NCI-H2029 treated with DMSO at 0.1 percent for 48 hours (cell line): ENCODE results near the gene HRC.
"Not testable (repeated sequence)": the region's sequence is repeated elsewhere in the genome, so short reads cannot be mapped to it uniquely, and the experiment has no call there.

Experiments used
- DNase-seq: peaks from one replicate; lab custom pipeline; 2025; lab: John Stamatoyannopoulos, UW

HRC gene, protein sequence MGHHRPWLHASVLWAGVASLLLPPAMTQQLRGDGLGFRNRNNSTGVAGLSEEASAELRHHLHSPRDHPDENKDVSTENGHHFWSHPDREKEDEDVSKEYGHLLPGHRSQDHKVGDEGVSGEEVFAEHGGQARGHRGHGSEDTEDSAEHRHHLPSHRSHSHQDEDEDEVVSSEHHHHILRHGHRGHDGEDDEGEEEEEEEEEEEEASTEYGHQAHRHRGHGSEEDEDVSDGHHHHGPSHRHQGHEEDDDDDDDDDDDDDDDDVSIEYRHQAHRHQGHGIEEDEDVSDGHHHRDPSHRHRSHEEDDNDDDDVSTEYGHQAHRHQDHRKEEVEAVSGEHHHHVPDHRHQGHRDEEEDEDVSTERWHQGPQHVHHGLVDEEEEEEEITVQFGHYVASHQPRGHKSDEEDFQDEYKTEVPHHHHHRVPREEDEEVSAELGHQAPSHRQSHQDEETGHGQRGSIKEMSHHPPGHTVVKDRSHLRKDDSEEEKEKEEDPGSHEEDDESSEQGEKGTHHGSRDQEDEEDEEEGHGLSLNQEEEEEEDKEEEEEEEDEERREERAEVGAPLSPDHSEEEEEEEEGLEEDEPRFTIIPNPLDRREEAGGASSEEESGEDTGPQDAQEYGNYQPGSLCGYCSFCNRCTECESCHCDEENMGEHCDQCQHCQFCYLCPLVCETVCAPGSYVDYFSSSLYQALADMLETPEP

DNA sequence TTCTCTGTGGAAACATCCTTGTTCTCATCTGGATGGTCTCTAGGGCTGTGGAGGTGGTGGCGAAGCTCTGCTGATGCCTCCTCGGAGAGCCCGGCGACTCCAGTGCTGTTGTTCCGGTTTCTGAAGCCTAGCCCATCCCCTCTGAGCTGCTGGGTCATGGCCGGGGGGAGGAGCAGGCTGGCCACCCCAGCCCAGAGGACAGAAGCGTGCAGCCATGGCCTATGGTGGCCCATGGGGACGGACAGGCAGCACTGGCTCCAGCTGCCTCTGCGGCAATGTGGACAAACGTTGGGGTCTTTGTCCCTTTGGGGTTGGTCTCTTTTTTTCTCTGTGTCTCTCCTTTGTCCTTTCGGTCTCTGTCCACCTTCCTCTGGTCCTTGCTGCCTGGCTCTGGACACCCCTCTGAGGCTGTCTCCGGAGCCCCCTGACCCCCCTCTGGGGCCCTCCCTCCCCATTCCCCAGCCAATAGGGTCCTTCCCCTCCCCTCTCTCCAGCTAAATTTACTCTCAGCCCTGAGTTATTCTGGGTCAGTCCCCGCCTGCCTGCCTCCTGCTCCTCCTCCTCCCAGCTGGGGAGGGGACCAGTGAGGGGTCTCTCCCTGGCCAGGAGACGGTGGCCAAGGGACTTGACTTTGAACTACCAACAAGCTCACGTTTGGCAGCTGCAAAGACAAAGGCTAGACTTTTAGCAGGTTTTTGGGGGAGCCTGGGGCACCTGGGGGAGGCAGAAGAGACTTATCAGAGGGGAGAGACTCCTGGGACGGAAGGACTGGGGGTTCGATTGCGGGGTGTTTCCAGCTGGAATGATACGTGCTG lies at the start of gene HRC:
TSS of gene HRC (minus strand) at position 392 of the 815 bp plus-strand sequence. CDS start at position 233, 159 bp downstream.
- no peak for DNase-seq

DNA sequence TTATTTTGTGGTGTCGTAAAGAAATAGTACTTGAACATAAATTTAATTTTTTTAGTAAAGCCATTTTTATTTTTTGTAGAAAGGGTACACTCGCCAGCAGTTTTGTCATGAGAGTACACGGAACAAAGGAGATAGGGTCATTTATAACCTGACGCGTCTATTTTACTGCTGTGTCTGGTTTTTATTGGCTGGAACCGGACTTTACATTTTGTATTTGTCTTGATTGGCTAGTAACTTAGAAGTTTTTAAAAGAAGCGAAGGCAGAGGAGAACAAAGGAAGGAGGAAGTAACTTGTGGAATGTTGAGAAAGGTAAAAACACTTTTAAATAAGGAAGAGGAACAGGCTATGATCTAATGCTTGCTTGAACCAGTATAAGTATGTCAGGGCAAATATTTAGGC lies 45.8 kb upstream of the HRC start:
- no peak for DNase-seq

- no peak for DNase-seq
Observed at GRCh38 chr19:49200238-49200862, 45.2 kb upstream of the HRC start.

DNA sequence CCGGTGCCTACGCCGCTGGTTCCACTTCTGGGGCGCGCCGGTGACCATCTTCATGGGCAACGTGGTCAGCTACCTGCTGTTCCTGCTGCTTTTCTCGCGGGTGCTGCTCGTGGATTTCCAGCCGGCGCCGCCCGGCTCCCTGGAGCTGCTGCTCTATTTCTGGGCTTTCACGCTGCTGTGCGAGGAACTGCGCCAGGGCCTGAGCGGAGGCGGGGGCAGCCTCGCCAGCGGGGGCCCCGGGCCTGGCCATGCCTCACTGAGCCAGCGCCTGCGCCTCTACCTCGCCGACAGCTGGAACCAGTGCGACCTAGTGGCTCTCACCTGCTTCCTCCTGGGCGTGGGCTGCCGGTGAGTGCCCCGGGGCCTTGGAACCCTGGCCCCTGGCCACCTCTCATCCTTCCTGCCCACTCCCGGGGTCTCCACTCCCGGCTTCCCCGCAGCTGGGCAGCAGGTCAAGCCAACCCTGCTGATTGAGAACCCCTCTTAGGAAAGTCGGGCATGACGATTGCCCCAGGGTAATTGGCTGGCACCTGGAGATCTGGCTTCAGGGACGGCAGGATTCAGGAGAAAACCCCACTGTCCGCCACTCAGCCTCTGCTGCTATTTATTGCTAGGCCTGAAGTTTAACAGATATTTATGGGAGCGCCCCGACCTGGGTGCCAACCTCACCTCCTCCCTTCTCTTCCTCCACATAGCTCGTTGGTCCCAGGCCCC lies 41.5 kb upstream of the HRC start:
- no peak for DNase-seq

GRCh38 chr19:49194408-49194807 lies 39.2 kb upstream of the HRC start:
- DNase-seq, result no peak

DNA sequence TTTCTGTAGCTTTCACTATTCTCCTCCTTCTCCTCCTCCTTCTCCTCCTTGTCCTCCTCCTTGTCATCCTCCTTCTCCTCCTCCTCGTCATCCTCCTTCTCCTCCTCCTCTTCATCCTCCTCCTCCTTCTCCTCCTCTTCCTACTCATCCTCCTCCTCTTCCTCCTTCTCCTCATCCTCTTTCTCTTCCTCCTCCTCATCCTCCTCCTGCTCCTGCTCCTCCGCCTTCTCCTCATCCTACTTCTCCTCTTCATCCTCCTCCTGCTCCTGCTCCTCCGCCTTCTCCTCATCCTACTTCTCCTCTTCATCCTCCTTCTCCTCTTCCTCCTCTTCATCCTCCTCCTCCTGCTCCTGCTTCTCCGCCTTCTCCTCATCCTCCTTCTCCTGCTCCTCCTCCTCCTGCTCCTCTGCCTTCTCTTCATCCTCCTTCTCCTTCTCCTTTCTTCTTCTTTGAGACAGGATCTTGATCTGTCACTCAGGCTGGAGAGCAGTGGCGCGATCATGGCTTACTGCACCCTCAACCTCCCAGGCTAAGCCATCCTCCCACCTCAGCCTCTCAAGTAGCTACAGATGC lies 38.7 kb upstream of the HRC start:
- no peak for DNase-seq

DNA sequence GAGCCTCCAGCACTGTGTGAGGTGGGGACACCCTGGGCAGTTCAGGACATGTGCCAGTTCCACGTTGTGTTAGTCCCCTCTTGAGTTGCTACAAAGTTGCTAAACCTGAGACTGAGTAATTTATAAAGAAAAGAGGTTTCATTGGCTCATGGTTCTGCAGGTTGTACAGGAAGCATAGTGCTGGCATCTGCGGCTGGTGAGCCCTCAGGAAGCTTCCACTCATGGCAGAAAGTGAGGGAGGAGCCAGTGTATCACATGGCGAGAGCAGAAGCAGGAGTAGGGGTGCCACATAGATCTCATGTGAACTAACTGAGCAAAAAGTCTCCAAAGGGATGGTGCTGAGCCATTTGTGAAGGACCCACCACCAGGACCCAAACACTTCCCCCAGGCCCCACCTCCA lies 35.6 kb upstream of the HRC start:
- no peak for DNase-seq

DNA sequence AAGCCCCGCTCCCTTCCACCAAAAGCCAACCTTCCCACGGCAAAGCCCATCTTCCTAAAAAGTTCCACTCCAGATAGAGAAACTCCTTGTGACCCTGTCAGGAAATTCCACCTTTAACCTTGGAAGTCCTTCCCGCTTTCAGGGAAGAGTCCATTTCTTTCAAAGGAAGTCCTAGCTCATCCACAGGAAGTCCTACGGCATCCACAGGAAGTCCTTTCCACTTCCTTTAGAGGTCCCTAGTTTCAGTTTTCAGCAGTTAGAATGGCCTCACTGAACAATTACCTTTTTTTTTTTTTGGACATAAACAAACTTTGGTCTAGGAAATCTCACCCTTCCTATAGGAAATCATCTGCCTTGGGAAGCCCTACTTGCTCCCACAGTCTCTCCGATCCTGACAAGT lies 34.1 kb upstream of the HRC start:
- DNase-seq, result no peak

GRCh38 chr19:49188626-49189200 lies 33.5 kb upstream of the HRC start:
- no peak for DNase-seq

DNA sequence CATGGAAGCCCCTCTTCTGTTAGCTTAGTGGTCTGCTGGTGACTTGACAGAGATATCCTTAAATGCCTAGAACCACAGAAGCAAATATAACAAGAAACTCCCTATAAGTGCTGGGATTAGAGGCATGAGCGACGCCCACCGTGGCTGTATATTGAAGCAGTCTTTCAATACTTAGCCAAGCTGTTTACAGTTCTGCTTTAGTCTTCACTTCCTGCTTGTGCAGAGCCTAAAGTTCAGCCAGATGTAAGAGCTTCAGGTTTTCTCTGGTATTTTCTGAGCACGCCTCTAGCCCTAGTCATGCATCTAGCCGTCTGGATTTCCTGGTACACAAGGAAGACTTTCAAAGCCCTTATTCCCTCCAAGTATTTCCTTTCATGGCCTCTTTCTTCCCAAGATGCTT lies 30.9 kb upstream of the HRC start:
- no peak for DNase-seq

GRCh38 chr19:49182848-49183375 lies 27.7 kb upstream of the HRC start:
- DNase-seq, result no peak

DNA sequence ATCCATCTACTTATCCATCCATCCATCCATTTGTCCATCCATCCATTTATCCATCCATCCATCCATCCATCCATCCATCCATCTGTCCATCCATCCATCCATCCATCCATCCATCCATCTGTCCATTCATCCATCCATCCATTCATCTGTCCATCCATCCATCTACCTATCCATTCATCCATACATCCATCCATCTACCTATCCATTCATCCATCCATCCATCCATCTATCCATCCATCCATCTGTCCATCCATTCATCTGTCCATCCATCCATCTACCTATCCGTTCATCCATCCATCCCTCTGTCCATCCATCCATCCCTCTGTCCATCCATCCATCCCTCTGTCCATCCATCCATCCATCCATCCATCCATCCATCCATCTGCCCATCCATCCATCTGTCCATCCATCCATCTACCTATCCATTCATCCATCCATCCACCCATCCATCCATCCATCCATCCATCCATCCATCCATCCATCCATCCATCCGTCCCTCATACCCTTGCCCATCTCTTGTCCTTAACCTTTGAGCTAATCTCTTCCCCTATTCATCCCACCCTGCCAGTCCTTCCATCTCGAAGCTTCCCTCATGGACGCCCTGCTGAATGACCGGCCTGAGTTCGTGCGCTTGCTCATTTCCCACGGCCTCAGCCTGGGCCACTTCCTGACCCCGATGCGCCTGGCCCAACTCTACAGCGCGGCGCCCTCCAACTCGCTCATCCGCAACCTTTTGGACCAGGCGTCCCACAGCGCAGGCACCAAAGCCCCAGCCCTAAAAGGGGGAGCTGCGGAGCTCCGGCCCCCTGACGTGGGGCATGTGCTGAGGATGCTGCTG lies 27.0 kb upstream of the HRC start:
- not testable (repeated sequence) for DNase-seq

GRCh38 chr19:49180659-49181058 lies 25.5 kb upstream of the HRC start:
- no peak for DNase-seq

DNA sequence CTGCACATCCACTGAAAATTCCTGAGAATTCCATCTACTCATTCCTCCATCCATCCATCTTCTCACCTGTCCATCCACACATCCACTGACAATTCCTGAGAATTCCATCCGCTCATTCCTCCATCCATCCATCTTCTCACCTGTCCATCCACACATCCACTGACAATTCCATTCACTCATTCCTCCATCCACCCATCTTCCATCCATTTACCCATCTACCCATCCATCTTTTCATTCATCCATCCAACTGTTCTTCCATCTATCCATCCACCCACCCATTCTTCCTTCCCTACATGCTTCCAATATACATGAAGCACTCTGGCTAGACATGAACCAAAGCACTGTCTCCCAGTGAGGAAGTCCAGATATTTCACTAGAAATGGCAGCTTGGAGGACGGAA lies 18.0 kb upstream of the HRC start:
- no peak for DNase-seq

- DNase-seq, result no peak
Observed at GRCh38 chr19:49168421-49168820, 13.2 kb upstream of the HRC start.

DNA sequence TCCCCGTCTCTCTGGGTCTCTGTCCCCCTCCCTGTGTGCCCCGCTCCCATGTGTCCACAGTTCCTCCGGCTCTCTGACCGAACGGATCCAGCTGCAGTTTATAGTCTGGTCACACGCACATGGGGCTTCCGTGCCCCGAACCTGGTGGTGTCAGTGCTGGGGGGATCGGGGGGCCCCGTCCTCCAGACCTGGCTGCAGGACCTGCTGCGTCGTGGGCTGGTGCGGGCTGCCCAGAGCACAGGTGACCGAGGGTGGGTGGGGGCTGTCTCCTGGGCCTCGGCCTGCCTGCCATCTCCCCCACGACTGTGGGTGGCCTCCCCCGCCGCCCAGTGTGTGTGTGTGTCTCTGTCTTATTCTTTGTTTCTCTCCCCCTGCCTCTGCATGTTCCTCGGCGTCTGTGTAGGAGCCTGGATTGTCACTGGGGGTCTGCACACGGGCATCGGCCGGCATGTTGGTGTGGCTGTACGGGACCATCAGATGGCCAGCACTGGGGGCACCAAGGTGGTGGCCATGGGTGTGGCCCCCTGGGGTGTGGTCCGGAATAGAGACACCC lies 12.7 kb upstream of the HRC start:
- DNase-seq, result no peak

GRCh38 chr19:49165865-49166301 lies 10.7 kb upstream of the HRC start:
- no peak for DNase-seq

DNA sequence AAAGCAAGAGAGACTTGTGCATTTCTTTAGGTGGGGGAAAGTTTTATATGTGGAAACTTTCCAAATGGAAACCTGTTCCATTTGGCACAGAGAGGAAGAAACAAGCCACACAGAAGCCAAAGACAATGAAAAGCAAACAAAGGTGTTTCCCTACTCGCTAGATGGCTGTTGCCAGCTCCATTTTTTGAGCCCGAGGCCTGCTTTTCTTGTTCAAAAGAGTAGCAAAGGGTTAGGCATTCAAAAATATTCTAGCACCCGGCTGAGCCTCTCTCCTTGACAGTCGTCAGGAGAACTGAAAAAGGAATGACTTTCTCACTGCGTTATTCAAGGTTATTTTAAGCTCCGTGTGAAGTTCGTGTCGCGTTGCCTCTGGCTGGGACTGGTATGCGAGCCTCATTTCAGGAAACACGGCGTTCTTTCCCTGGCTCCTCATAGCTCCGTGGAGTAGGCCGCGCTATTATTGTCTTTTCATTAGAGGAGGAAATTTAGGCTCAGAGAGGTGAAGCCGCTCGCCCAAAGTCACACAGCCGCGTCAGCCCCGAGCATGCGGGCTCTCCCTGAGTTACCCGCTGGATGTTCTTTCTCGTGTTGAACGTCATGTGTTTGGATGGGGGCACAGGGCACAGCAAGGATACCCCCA lies 10.0 kb upstream of the HRC start:
- no peak for DNase-seq

DNA sequence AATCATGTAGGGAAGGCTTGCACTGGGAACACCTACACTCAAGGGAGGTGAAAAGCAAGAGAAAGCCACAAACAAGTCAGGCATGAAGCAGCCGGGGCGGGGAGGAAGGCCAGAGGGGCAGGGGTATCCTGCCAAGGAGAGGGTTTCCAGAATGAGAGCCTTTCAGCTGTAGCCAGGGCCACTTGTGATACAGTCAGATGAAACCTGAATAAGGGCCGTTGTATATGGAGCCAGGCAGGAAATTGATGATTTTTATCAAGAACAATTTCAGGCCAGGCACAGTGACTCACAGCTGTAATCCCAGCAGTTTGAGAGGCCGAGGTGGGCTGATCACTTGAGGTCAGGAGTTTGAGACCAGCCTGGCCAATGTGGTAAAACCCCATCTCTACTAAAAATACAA lies 6.8 kb upstream of the HRC start:
- no peak for DNase-seq
